Activated CD4-positive, alpha-beta T cell treated with anti-CD3 and anti-CD28 coated beads for 1 hour (primary cell): ENCODE data around the gene ACOX2.

ENCODE experiments used
- DNase-seq: peaks from one replicate; pipeline ENCODE4 v3.0.0-alpha.2; 2020

Gene ACOX2

GRCh38 chr3:58536501-58537411 lies at the start of gene ACOX2:
ACOX2 (minus strand) TSS chr3:58537190; CDS start chr3:58535106, 2,084 bp downstream.
- no peak for DNase-seq

- no peak for DNase-seq
These were observed 49.0 kb upstream of the ACOX2 start for GRCh38 chr3:58585994-58586393.

GRCh38 chr3:58585005-58585786 lies 48.2 kb upstream of the ACOX2 start:
- DNase-seq = peak; percentile 28

- no peak for DNase-seq
These were observed 47.7 kb upstream of the ACOX2 start for GRCh38 chr3:58584690-58585004.

GRCh38 chr3:58581328-58582091 lies 44.5 kb upstream of the ACOX2 start:
- no peak for DNase-seq

GRCh38 chr3:58580826-58581327 lies 43.9 kb upstream of the ACOX2 start:
- DNase-seq = no peak

- DNase-seq = no peak
These were observed 41.9 kb upstream of the ACOX2 start for GRCh38 chr3:58578873-58579272.

- no peak for DNase-seq
These were observed 40.4 kb upstream of the ACOX2 start, which contains the start of gene FAM107A for GRCh38 chr3:58577269-58577821. FAM107A (minus strand) TSS chr3:58577391; CDS start chr3:58569860, 7,531 bp downstream.

GRCh38 chr3:58576716-58577115 lies 39.7 kb upstream of the ACOX2 start:
- no peak for DNase-seq

GRCh38 chr3:58575971-58576652 lies 39.1 kb upstream of the ACOX2 start:
- no peak for DNase-seq

GRCh38 chr3:58574682-58575081 lies 37.7 kb upstream of the ACOX2 start:
- no peak for DNase-seq

- no peak for DNase-seq
These were observed 37.1 kb upstream of the ACOX2 start for GRCh38 chr3:58574106-58574505.

- DNase-seq = no peak
These were observed 36.6 kb upstream of the ACOX2 start for GRCh38 chr3:58573640-58574039.

GRCh38 chr3:58572634-58573230 lies 35.7 kb upstream of the ACOX2 start:
- no peak for DNase-seq

- DNase-seq = no peak
These were observed 35.1 kb upstream of the ACOX2 start for GRCh38 chr3:58572013-58572633.

- no peak for DNase-seq
These were observed 33.9 kb upstream of the ACOX2 start for GRCh38 chr3:58570851-58571250.

- DNase-seq = no peak
These were observed 32.5 kb upstream of the ACOX2 start for GRCh38 chr3:58569287-58570001.

- peak; percentile 51 for DNase-seq
These were observed 31.7 kb upstream of the ACOX2 start for GRCh38 chr3:58568572-58569286.

GRCh38 chr3:58567251-58567515 lies 30.2 kb upstream of the ACOX2 start:
- DNase-seq = no peak
